Measurements from ENCODE around the gene HIP1R.
A peak's percentile ranks its signal among the peaks of the same experiment; 100 is the strongest.

HIP1R gene

DNA sequence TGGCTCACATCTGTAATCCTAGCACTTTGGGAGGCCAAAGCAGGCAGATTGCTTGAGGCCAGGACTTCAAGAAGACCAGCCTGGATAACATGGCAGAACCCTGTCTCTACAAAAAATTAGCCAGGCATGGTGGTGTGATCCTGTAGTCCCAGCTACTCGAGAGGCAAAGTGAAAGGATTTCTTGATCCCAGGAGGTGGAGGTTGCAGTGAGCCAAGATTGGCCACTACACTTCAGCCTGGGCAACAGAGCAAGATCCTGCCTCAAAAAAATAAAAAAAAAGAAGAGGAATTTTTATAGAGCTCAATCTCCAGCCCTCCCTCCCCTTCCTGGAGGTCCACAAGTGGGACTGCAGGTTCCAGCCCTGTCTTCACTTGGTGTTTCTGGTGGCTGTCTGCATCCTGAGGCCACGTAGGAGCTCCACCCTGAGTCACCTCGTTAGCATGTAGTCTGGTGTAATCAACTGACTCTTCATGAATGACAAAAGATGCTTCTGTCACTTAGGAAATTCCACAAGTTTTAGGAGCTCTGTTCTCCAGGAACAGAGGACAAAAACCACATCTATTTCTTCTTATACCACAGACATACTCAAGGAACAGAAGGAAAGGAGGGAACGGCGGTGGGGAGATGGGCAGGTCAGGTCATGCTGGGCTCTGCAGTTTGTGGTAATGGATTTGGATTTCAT is 44.7 kb upstream of the HIP1R start:
- TF ChIP-seq ARNTL (CRISPR knock-in tag; IDR thresholded peaks at IDR 0.05; ENCODE audit: borderline replicate concordance, low read depth) (no peak), ZNF8 (CRISPR knock-in tag; IDR thresholded peaks at IDR 0.05) (no peak), CREB5 (CRISPR knock-in tag; IDR thresholded peaks at IDR 0.05; ENCODE audit: low read depth) (no peak), CSRNP3 (CRISPR knock-in tag; IDR thresholded peaks at IDR 0.05) (no peak), OSR1 (CRISPR knock-in tag; IDR thresholded peaks at IDR 0.05) (no peak), PATZ1 (CRISPR knock-in tag; IDR thresholded peaks at IDR 0.05; ENCODE audit: borderline replicate concordance) (no peak), ZC3H10 (CRISPR knock-in tag; IDR thresholded peaks at IDR 0.05) (no peak), ZNF70 (CRISPR knock-in tag; IDR thresholded peaks at IDR 0.05) (no peak), GLIS3 (CRISPR knock-in tag; IDR thresholded peaks at IDR 0.05) (no peak), ZFP30 (CRISPR knock-in tag; IDR thresholded peaks at IDR 0.05) (no peak), PPARA (CRISPR knock-in tag; IDR thresholded peaks at IDR 0.05; ENCODE audit: borderline replicate concordance) (no peak), TSHZ2 (CRISPR knock-in tag; IDR thresholded peaks at IDR 0.05) (no peak), TOX (CRISPR knock-in tag; IDR thresholded peaks at IDR 0.05; ENCODE audit: borderline replicate concordance) (no peak), SNAI2 (CRISPR knock-in tag; IDR thresholded peaks at IDR 0.05) (no peak)
- no peak for ATAC-seq

GRCh38 chr12:122793685-122794106 is 41.6 kb upstream of the HIP1R start:
- peak; percentile 88 for ATAC-seq
- TF ChIP-seq, protein P1, sequence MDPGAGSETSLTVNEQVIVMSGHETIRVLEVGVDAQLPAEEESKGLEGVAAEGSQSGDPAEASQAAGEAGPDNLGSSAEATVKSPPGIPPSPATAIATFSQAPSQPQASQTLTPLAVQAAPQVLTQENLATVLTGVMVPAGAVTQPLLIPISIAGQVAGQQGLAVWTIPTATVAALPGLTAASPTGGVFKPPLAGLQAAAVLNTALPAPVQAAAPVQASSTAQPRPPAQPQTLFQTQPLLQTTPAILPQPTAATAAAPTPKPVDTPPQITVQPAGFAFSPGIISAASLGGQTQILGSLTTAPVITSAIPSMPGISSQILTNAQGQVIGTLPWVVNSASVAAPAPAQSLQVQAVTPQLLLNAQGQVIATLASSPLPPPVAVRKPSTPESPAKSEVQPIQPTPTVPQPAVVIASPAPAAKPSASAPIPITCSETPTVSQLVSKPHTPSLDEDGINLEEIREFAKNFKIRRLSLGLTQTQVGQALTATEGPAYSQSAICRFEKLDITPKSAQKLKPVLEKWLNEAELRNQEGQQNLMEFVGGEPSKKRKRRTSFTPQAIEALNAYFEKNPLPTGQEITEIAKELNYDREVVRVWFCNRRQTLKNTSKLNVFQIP (CRISPR knock-in tag; IDR thresholded peaks at IDR 0.05; ENCODE audit: borderline replicate concordance, low read depth), result no peak
- TF ChIP-seq ZNF8 (CRISPR knock-in tag; IDR thresholded peaks at IDR 0.05), result no peak
- no peak for TF ChIP-seq PATZ1 (CRISPR knock-in tag; IDR thresholded peaks at IDR 0.05; ENCODE audit: borderline replicate concordance)
- no peak for TF ChIP-seq TOX (CRISPR knock-in tag; IDR thresholded peaks at IDR 0.05; ENCODE audit: borderline replicate concordance)
- TF ChIP-seq GLIS3 (CRISPR knock-in tag; IDR thresholded peaks at IDR 0.05), result no peak
- TF ChIP-seq ZC3H10 (CRISPR knock-in tag; IDR thresholded peaks at IDR 0.05), result no peak
- TF ChIP-seq CREB5 (CRISPR knock-in tag; IDR thresholded peaks at IDR 0.05; ENCODE audit: low read depth), result no peak
- TF ChIP-seq TCF4 (CRISPR knock-in tag; IDR thresholded peaks at IDR 0.05; ENCODE audit: borderline replicate concordance), result no peak
- no peak for TF ChIP-seq SNAI2 (CRISPR knock-in tag; IDR thresholded peaks at IDR 0.05)
